HG02571 (cell line): ENCODE measurements around the gene C16orf95.

Source experiments
- ATAC-seq: cut with Tn5 transposase; IDR thresholded peaks from one replicate; pipeline ENCODE4 v1.9.1; 2021; ENCODE audit warnings: mild to moderate bottlenecking, moderate library complexity; ENCODE audit not compliant: unreplicated experiment

C16orf95 gene

GRCh38 chr16:87295661-87296531 lies 21.3 kb downstream of the C16orf95 start:
- no peak for ATAC-seq

- ATAC-seq, result no peak
Observed at GRCh38 chr16:87295259-87295658, 21.9 kb downstream of the C16orf95 start.

DNA sequence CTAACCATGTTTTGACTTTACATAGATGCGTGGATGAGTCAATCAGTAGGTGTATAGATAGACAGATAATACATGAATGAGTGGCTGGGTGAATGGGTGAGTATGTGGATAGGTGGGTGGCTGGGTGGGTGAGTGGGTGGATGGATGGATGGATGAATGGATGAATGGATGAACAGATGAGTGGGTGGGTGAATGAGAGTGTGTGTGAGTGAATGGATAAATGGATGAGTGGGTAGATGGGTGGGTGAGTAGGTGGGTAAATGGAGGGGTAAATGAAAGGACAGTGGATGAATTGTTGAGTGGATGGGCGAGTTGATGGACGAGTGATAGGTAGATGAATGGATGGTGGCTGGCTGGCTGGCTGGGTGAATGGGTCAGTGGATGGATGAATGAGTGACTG lies 23.2 kb downstream of the C16orf95 start:
- ATAC-seq, result no peak

- ATAC-seq, result no peak
Observed at GRCh38 chr16:87291944-87292343, 25.2 kb downstream of the C16orf95 start.

DNA sequence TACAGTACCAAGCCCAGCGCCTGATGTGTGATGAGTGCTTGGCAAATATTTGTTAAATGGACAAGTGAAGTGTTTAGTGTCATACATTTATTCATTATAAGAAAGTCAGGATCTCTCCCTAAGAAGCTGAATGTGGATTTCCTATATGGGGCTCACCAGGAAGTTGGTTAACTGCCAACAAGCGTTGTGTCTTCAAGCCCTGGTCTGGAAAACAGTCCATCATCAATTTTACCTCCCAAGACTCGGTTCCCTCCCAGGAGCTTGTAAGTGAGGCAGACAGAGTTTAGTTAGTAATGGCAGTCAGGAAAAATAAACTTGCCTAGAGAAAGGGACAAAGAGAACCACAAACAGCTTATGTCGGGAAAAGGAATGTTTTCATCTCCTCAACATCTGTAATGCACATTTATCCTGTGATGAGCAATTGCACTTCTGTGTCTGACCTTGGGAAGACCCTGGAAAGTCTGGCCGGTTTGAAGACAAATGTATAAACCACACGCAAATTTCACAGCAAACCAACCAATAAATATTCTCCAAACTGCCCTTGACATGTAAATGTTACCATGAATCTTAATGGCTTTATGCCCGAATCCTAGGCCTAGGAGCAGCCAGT lies 28.3 kb downstream of the C16orf95 start:
- ATAC-seq, result no peak

DNA sequence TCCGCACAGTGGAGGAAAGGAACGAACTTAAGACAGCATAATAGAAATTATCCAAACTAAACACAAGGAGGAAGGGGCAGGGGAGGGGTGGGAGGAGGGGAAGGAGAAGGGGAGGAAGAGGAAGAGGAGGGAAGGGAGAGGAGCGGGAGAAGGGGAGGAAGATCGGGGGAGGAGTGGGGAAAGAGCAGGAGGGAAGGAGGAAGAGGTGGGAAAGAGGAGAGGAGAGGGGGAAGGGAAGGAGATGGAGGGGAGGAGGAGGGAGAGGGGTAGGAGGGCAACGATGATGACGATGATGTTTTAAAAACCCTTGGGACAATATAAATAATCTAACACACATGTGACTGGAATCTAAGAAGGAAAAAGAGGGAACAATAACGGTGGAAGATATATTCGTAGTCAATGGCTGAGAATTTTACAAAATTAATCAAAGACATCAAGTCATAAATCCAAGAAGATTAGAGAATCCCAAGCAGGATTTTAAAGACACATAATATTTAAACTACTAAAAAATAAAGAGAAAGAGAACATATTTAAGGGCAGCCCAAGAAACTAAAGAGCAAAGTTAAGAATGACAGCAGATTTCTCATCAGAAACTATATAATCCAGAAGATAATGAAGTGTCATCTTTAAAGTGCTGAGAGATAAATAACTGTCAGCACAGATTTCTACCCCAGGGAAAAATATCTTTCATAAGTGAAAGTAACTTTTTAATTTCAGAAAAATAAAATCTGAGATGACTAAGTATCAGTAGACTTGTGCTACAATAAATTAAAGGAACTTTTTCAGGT lies 30.2 kb downstream of the C16orf95 start:
- ATAC-seq, result no peak

DNA sequence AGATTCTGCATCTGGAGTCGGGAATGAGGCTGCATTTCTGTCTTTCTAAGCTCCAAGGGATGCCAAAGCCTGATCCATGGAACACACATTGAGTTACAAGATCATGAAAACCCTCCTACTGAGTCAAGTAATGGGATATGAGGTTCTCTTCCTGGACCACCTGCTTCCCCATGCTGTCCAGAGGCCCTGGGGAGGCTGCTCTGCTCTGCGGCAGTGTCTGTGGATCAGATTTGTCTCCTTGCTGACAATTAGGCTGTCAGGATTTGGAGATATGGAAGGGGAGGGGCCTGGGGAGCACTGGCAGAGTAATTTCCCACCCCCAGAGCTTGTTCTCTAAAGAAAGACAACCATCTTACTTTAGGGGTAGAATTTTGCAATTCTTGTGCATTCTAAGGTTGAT lies 33.0 kb downstream of the C16orf95 start:
- no peak for ATAC-seq

DNA sequence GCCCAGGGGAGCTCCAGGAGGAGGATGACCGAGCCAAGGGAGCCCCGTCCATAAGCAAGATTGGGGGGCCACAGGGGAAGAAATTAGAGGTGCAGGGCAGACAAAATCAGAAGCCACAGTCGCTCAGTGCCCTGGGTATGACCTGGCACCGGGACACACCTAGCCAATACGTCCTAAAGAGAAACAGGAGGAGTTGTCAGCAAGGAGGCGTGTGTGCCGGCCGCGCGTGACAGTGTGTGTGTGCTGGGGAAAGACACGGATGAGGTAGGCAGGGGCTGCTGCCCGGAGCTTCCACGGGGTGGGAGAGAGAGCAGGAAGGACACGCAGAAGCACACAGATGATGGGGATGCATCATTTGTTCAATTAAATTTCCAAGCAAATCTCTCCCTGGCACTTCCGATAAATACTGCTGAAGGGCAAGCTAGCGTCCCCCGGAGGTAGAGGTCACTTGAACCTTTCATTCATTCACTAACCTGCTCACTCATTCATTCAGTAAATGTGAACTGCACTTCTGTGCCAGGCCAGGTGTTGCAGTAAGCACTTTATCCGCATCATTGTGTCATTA lies 38.0 kb downstream of the C16orf95 start:
- no peak for ATAC-seq

DNA sequence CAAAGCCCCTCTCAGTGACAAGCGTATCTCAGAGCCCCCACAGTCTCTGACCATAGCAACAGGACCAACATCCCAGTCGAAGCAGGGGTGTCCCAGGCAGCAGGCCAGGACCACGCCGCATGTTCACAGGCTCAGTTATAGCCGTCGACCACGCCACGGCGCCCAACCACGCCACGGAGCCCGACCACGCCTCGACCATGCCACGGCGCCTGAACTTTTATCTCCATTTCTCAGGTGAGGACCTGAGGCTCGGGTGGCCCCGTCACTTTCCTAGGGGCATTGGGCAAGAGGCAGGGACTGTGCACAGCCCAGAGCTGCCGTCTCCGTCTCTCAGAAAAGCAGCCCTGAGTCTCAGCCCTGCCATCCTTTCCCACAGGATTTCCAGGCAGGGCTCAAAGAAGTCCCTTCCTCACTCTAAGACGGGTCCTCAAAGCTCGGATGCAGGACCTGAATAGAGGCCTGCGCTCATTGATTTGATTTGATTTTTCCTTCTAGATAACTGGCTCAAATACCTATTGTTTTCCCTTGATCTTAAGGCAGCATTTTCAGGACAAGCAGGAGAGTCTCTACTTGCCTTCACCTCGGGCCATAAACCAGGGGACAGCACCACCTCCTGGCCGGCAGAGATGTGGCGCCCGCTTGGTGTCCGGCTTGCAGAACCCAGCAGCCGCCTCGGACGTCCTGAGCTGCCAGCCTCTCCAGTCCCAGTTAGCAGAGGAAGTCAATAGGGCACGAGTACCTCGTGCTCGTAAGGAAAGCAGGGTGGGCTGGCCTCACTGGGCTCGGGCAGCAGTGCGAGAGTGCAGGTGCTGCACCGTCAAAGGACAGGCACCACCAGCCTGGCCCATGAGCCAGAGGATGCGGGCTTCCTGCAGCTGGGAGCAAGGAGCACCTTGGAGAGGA lies 38.8 kb downstream of the C16orf95 start:
- ATAC-seq, result no peak

DNA sequence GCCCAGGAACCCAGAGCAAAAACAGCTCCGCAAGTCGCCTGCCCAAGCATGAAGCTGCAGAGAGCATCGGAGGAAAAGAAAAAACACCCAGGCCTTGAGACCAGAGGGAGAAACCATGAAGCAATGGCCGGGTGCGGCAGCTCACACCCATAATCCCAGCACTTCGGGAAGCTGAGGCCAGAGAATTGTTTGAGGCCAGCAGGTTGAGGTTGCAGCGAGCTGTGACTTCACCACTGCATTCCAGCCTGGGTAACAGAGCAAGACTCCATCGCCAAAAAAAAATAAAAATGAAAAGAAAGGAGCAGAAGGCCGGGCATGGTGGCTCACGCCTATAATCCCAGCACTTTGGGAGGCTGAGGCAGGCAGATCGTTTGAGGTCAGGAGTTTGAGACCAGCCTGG lies 40.3 kb downstream of the C16orf95 start:
- no peak for ATAC-seq

DNA sequence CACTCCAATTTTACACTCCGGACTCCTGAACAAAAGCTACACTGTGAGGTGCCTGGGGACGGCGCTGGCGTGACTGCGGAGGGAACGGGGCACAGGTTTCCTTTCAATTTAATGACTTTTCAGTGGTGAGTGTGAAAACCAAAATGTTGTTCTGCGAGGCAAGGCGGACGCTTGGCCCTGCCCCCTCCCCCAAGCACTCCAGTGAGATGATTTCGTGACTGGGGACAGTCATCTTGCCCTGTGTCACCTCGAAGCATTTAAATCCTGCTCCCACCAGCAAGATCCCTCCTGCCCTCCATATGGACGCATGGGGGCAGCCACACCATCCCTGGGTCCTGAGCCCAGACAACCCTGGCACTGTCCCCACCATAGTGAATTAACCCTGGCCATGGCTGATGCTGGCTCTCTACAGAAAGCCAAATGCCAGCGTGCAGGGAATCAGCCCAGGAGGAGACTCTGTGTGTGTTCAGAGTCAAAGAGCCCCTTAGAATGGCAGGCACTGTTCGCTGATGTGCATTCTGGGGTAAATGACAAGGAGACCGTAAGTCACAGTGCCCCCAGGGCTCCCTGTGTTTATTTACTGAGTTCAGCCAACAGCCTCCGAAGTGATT lies 41.0 kb downstream of the C16orf95 start:
- ATAC-seq, result no peak

DNA sequence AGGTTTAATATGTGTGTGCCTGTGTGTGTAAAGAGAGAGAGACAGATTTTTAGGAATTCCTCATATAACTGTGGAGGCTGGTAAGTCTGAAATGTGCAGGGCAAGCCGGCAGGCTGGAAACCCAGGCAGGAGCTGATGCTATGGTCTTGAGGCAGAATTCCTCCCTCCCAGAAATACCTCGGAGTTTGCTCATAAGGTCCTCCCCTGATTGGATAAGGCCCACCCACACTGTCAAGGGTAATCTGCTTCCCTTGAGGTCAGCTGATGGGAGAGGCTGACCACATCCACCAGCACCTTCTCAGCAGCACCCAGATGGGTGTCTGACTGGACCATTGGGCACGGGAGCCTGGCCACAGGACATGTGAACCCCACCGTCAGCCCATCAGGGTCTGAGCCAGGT lies 42.4 kb downstream of the C16orf95 start:
- ATAC-seq, result no peak

- ATAC-seq, result no peak
Observed at GRCh38 chr16:87273471-87274030, 43.6 kb downstream of the C16orf95 start.

GRCh38 chr16:87271256-87271655 lies 45.9 kb downstream of the C16orf95 start:
- ATAC-seq, result no peak

DNA sequence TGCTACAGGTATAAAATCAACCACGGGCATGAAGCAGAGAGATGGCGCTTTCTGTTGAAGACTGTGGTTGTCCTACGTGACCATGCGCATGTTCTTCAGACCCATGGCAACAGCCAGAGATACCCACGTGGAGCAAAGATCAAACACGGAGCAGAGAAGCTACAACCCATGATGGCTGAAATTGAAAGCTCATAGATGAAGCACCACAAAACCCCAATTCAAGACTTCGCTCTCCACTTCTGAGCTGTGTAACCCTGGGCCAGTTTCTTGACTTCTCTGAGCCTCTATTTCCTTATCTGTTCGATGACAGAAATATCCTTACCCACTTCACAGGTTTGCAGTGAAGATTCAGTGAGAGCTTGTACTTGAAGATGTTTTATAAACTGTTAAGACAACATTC lies 49.6 kb downstream of the C16orf95 start:
- ATAC-seq, result no peak

DNA sequence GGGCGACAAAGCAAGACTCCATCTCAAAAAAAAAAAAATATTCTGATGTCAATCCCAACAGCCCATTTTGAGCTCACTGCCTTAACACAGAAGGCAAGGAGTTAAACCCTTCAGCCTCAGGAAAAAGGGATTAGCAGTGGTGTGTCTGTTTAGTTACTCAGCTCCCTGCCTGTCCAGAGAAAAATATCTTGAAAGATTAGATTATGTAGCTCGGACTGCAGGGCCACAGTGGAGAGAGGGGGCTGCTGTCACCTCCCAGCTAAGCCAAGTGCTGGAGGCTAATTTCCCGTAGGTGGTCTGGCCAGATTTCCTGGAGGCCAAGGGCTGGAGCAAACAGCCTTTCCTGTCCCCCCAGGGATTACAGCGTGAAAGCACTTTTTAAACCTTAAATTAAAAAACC lies 50.3 kb downstream of the C16orf95 start:
- ATAC-seq, result no peak

DNA sequence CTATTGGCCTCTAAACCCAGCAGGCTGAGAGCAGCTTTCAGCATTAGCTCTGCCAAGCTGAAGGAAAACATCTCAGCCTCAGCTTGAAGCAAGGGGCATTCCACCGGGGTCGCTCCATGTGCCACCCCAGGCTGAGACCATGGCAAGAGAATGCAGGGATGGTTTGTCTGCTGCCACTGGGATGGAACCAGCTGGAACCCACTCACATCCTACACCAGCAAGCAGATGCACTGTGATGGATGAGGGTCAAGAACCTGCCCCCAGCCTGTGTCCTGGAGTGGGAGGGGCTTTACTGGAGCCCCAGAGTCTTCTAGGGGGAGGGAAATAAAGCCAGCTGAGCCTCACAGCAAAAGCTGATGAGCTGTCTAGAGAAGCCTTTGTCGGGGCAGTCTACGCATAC lies 51.9 kb downstream of the C16orf95 start:
- ATAC-seq, result no peak

DNA sequence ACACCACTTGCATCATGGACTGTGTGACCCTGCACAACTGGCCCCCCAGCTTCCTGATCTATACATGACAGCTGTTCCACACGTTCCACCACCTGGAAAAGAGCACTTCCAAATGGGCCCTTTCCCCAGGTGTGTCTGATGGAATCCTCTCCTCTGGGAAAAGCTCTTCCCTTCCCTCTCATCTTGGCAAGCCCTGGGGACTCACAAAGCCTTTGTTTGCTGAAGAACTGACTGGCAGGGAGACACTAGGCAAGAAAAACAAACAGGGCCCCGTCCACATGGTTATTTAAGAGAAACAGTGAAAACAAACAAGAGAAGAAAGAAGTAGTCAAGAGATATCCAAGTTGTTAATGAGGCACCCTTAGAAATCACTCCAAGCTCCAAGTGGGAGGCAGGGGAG lies 52.6 kb downstream of the C16orf95 start:
- no peak for ATAC-seq

- no peak for ATAC-seq
Observed at GRCh38 chr16:87263418-87264052, 53.7 kb downstream of the C16orf95 start.
